GM18511 (cell line): Measurements from ENCODE around the gene MRPL24.

Experiments
- ATAC-seq: cut with Tn5 transposase; IDR thresholded peaks from one replicate; pipeline ENCODE4 v1.9.1; 2021; ENCODE audit warnings: mild to moderate bottlenecking, moderate library complexity; ENCODE audit not compliant: unreplicated experiment

MRPL24 gene

GRCh38 chr1:156712626-156713025 is 28.3 kb downstream of the MRPL24 start:
- no peak for ATAC-seq

DNA sequence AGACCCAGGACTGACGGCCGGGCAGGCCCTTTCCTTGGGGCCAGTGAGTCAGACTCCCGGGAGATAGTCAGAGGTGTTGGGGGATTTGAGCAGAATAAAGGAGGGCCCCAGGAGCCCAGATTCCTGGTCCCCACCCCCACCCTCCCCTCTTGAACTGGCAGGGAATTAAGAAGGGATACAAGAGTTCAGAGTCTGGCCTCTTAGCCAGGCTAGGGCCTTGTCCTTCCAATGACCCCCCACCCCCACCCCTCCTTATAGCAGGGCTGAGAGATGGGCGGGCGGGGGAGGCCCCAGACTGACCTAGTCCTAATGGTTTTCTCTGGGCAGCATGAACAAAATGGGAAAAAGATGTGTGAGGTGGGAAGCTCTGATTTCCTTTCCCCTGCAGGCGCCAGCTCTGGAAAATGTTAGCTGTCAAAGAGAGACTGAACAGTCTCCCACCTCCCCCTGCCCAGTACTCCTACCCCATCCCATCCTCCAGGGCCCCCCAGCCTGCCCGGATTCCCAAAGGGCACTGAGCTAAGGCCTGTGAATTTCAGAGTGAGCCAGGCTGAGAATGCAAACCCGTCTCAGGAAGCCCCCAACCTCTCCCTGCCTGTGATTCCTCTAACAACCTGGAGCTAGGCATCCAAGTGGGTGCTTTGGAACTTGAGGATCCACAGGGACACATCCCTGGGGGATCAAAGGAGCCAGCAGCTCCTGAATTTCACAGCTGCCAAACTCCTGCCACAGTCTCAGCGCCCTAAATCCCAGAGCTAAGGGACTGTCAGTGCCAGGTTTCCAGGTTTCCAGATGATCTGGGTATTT is 29.7 kb downstream of the MRPL24 start:
- no peak for ATAC-seq

- no peak for ATAC-seq
Observed at GRCh38 chr1:156709757-156710489, 31.0 kb downstream of the MRPL24 start.

DNA sequence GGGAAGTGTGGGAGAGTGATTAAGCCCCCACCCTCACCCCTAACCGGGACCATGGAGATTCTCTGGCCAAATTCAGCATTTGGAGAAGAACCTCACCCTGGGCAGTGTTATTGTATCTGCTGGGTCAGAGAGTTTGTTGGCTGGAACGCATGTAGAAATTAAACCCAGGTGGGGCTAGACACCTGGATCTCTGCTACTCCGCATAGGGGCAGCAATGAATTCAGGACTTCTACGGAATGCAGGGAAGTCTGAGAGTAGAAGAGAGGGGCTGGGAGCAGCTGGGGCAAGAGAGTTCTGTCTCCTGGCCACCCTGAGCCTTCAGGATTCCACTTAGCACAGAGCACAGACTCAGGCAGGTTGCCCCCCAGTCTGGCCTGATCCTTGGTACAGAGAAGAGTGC is 31.9 kb downstream of the MRPL24 start:
- ATAC-seq = no peak

DNA sequence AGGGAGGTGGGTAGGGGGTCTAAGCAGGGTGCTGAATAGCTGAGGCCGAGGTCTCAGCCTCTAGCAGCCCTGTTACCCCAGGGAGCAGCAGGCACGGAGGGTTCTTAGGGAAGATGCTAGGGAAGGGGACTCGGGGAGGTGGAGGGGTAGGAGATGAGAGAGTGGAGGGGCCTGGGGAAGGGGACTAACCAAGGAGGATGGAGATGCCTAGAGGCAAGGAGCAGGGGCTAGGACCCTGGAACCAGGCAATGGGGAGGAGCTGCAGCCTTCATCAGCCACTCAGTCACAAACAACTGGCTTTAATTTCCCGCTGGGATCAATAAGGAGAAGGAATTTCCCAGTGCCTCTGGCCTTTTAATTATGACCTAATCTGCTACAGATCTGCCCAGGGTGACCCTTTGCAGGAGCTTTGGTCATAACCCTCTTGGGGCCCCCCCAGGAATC is 32.6 kb downstream of the MRPL24 start:
- ATAC-seq = no peak

- ATAC-seq = no peak
Observed at GRCh38 chr1:156707417-156708217, 33.3 kb downstream of the MRPL24 start.

GRCh38 chr1:156706657-156707416 is 34.1 kb downstream of the MRPL24 start:
- no peak for ATAC-seq

DNA sequence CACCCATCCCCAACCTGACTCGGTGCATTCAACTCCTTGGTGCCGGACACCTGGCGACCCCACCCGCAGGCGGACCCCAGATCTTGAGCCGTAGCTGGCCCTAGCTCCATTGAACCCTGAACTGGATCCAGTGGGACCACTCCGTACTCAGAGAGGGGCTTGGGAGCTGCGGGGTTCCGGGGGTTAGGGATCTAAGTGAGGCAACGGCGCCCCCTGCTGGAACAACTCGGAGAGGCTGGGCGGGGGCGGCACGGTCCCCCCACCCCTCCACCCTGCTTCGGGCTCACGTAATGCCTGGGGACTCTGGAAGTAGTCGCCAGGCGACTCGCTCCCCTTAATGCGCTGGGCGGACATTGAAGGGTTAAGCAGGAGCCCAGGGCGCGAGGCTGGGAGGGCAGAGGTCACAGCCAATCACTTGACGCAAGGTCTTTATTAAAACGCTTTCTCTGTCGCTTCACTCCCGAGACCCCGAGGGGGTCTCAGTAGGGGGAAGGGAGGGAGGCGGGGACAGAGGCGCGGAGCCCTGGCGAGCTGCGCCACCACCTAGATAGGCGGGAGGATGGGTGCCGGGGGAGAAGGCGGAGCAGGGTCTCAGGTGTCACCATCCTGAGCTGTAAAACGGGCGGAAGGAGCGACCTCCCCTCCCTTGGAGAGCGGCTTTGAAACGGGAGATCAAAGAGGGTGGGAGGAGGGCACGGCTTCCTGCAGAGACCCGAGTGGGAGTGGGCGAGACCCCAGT is 34.8 kb downstream of the MRPL24 start:
- no peak for ATAC-seq

DNA sequence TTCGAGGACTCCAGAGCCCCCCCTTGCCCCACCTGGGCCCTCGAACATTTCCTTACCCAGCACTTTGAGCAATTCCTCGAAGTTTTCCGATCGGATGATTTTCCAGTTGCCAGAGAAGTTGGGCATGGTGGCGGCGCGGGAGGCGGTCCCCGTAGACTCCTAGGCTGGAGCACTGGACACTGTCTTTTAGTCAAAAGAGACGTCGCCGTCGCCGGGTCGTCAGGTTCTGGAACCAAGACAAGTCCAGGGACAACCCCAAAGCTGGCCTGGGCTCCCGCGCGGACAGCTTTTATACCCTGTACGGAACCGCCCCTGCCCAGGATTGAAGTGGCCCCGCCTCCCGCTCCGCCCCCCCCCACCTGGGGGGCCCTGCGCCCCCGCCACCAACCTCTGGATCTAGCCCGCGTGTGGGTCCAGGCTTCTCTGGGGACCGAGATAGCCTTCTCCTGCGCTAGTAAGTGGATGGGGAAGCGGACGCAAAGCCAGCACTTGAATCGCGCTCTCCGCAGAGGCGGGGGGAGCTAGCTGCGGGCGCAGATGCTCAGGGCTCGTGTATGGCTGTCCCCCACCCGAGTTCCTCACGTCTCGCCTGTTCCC is 35.5 kb downstream of the MRPL24 start, which contains the start of gene CRABP2:
Gene CRABP2 (minus strand): TSS at position 263 of the 597 bp plus-strand sequence. CDS start 137 bp downstream, at position 126.
- no peak for ATAC-seq

GRCh38 chr1:156704930-156705320 is 36.0 kb downstream of the MRPL24 start:
- ATAC-seq = no peak

DNA sequence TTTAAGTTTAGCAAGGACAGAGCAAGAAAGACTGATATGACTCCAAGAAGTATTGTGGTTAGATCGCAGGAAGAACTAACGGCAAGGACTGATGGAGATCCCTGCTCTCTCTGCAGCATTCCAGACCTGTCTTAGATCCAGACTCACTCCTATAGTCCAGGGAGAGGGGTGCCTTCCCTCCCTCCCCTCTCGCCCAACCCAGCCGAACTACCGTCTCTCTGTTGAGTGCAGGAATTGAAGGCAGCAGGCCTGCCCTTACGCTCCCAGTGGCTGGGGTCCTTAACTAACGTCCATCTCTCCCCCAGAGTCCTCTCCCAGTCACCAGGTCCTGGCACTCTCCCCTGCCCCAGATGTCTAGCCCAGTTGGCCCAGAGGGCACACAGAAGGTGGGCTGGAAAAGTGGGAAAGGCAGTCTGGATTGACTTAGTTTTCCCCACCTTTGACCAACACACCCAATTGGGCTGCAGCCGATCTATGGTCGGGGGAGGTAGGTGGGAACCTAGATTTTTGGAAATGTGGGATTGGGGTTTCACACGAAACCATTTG is 36.6 kb downstream of the MRPL24 start:
- no peak for ATAC-seq

GRCh38 chr1:156703741-156704140 is 37.1 kb downstream of the MRPL24 start:
- ATAC-seq = no peak

GRCh38 chr1:156703336-156703735 is 37.6 kb downstream of the MRPL24 start:
- ATAC-seq = no peak

DNA sequence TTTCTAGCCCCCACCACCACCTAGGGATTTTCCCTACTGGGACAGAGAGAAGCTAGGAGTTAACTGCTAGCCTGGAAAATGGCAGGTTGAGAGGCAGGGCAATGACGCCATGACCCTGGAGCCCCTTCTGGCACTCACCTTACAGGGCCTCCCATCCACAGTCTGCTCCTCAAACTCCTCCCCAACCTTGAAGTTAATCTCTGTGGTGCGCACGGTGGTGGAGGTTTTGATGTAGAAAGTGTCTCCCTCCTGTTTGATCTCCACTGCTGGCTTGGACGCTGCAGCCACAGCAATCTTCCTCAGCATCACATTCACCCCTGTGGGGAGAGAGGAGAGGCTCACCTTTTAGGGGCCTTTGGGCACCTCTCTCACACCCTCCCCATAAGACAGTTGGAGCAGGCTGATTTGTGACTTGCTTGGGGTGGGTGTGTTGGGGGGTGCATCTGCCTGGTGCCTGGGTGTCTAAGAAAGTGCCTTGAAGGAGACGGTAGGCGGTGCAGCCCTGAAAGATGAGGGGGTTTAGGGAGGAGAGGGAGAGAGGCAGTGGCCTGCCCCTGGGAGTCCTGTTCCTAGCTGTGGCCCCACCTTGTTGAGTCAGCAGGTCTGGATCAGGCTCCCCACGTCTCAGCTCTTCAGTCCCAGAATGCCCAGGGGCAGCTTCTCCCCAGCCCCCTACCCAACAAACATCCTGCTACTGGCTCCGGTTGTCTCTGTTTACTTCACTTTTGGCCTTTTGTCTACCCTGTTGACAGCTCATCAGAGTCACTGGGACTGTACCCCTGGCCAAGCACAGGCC is 40.0 kb downstream of the MRPL24 start:
- ATAC-seq = no peak

- no peak for ATAC-seq
Observed at GRCh38 chr1:156698995-156699394, 41.9 kb downstream of the MRPL24 start.

- ATAC-seq = no peak
Observed at GRCh38 chr1:156697481-156697880, 43.4 kb downstream of the MRPL24 start.

DNA sequence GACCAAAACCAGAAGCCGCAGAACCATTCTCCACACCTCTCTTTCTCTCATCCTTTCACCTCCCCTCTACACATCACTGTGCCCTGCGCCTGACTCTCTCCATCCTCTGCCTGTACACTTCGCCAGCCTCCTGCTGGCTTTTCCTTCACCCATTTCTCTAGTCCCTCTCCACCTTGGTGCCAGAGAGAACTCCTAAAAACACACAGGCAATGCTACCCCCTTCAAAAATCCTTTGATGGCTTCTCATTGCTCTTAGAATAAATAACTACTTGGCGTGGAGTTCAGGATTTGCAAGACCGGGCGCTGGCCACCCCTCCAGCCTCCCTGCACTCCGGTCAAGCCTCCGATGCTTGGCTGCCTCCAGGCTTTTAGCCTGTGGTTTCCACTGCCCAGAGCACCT is 44.1 kb downstream of the MRPL24 start:
- ATAC-seq = no peak

GRCh38 chr1:156694690-156694962 is 46.3 kb downstream of the MRPL24 start:
- no peak for ATAC-seq
